ENCODE measurements around the gene BCL11A.

GRCh38 chr2:60414495-60415138 lies 138.8 kb downstream of the BCL11A start:
- no peak for TF ChIP-seq CREM (IDR thresholded peaks at IDR 0.05)
- TF ChIP-seq CREM (CRISPR knock-in tag; IDR thresholded peaks at IDR 0.05) = no peak
- TF ChIP-seq ATF1 (CRISPR knock-in tag; IDR thresholded peaks at IDR 0.05) = no peak
- no peak for TF ChIP-seq BCL3 (CRISPR knock-in tag; IDR thresholded peaks at IDR 0.05)
- no peak for TF ChIP-seq HDAC6 (IDR thresholded peaks at IDR 0.05; ENCODE audit: low read depth, low read length)
- no peak for TF ChIP-seq ZBTB49 (CRISPR knock-in tag; IDR thresholded peaks at IDR 0.05; ENCODE audit: borderline replicate concordance)
- TF ChIP-seq ZHX2 (IDR thresholded peaks at IDR 0.05; ENCODE audit: low read depth) = no peak
- no peak for TF ChIP-seq ZHX2 (CRISPR knock-in tag; IDR thresholded peaks at IDR 0.05; ENCODE audit: borderline replicate concordance)
- TF ChIP-seq SRSF1 (optimal IDR thresholded peaks at IDR 0.05; ENCODE audit: low read depth, low read length) = no peak
- TF ChIP-seq CTCF (CRISPR knock-in tag; IDR thresholded peaks at IDR 0.05) = no peak
- no peak for TF ChIP-seq POLR2AphosphoS5 (IDR thresholded peaks at IDR 0.05; ENCODE audit: low read depth, low read length)
- no peak for TF ChIP-seq KAT7 (CRISPR knock-in tag; IDR thresholded peaks at IDR 0.05; ENCODE audit: borderline replicate concordance)
- no peak for TF ChIP-seq ZIK1 (CRISPR knock-in tag; IDR thresholded peaks at IDR 0.05; ENCODE audit: borderline replicate concordance, low read depth)

All from HepG2 (cell line).